ENCODE measurements around the gene IRGC. TPM values are rescaled to one million over a fixed set of nuclear protein-coding genes. Genes with fewer than 3 reads are reported as not detected.

Gene IRGC
- total and polyA plus RNA-seq, 9 of the 15 experiments (the other 6 are each of a cell fraction or from before 2014, with no cell fraction given) = not detected

- TF ChIP-seq RERE (CRISPR knock-in tag; IDR thresholded peaks at IDR 0.05; ENCODE audit: borderline replicate concordance) = no peak
- TF ChIP-seq KDM5B (IDR thresholded peaks at IDR 0.05; ENCODE audit: insufficient replicate concordance, low read depth, low read length) = no peak
- no peak for TF ChIP-seq SRSF3 (IDR thresholded peaks at IDR 0.05; ENCODE audit: insufficient read depth, low read length)
- TF ChIP-seq ZFP36 (IDR thresholded peaks at IDR 0.05; ENCODE audit: low read depth, low read length, partially characterized antibody) = no peak
- TF ChIP-seq YY1 (IDR thresholded peaks at IDR 0.05; ENCODE audit: borderline replicate concordance in 1 of 3, control insufficient read depth in 1 of 3, extremely low read depth in 1 of 3, insufficient read depth in 3 of 3, insufficient read length in 1 of 3, insufficient replicate concordance in 2 of 3, low read depth in 1 of 3, low read length in 2 of 3) = no peak
- TF ChIP-seq RAD51 (IDR thresholded peaks at IDR 0.05; ENCODE audit: borderline replicate concordance, low read depth) = no peak
- TF ChIP-seq, protein P1, sequence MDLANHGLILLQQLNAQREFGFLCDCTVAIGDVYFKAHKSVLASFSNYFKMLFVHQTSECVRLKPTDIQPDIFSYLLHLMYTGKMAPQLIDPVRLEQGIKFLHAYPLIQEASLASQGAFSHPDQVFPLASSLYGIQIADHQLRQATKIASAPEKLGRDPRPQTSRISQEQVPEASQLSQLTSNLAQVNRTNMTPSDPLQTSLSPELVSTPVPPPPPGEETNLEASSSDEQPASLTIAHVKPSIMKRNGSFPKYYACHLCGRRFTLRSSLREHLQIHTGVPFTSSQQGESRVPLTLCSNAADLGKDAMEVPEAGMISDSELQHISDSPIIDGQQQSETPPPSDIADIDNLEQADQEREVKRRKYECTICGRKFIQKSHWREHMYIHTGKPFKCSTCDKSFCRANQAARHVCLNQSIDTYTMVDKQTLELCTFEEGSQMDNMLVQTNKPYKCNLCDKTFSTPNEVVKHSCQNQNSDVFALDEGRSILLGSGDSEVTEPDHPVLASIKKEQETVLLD (IDR thresholded peaks at IDR 0.05) = no peak
- no peak for TF ChIP-seq CREB1 (IDR thresholded peaks at IDR 0.05)
- no peak for TF ChIP-seq CREB1 (CRISPR knock-in tag; IDR thresholded peaks at IDR 0.05)
- TF ChIP-seq RCOR1 (IDR thresholded peaks at IDR 0.05; ENCODE audit: borderline replicate concordance in 1 of 2, low read depth in 2 of 2, low read length in 2 of 2) = peak in 1 of 2 experiments; percentile 44; a peak in 1 of 4 replicates
- TF ChIP-seq FOSL1 (tag; conservative IDR thresholded peaks at IDR 0.05) = peak; percentile 58
- TF ChIP-seq SP1 (CRISPR knock-in tag; IDR thresholded peaks at IDR 0.05) = no peak
- TF ChIP-seq MAFF (IDR thresholded peaks at IDR 0.05; ENCODE audit: low read length) = peak; percentile 63; the same call in 1 of the 2 replicates
- TF ChIP-seq MYNN (IDR thresholded peaks at IDR 0.05) = no peak
- no peak for TF ChIP-seq MYNN (CRISPR knock-in tag; IDR thresholded peaks at IDR 0.05)
- TF ChIP-seq HDAC6 (IDR thresholded peaks at IDR 0.05; ENCODE audit: low read depth, low read length) = no peak
- TF ChIP-seq KAT2B (IDR thresholded peaks at IDR 0.05; ENCODE audit: low read depth, low read length) = no peak
- TF ChIP-seq CHD4 (IDR thresholded peaks at IDR 0.05; ENCODE audit: insufficient read depth, insufficient replicate concordance, low read depth, low read length, poor library complexity, severe bottlenecking) = peak; percentile 36
- TF ChIP-seq MCM7 (IDR thresholded peaks at IDR 0.05) = no peak
These were observed 32.8 kb upstream of the IRGC start (continued) for GRCh38 chr19:43682824-43683661.

Measured in K562 (cell line).